Cardiac septum (tissue), 1 donor: ENCODE data around the gene TNS1. TPM values are rescaled to one million over a fixed set of nuclear protein-coding genes. Genes with fewer than 3 reads are reported as not detected.
A peak's percentile ranks its signal among the peaks of the same experiment; 100 is the strongest.

Source experiments
- DNase-seq: peaks from one replicate; pipeline ENCODE4 v3.0.0-alpha.2; 2020; ENCODE audit warnings: low spot score
- intact Hi-C: fragments of 100-400 bp; cut with DNase I; formaldehyde crosslinking; loops from one replicate; pipeline ENCODE4 v1.14.0; 2022
- total RNA-seq: library from RNA; stranded (reverse); fragmentation: NEBNext Ultra II Directional; extraction: Animal tissue kit (Norgen Biotek cat#: 25700); gene quantifications from one replicate; pipeline ENCODE4 v1.2.1, GENCODE V29; 2021
- donor health status: DM: no; HTN: no; CAD: no.

TNS1 gene
- total RNA-seq, 1 donor from 2014 or later: 870 TPM

DNA sequence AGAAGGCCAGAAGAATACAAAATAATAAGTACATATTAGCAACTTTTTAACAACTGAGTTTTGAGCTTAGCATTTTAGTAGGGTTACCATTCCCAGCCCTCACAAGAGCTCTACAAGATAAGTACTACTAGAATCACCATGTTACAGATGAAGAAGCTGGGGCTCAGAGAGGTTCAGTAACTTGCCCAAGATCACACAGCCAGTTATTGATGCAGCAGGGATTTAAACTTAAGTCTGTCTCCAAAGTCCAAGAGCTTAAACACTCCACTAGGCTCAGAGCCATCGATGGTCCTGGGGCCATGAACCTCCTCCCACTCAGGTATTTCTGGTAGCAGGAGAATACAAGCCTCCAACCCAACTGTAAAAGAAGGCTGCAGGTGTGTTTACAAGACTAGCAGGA lies 30.8 kb downstream of the TNS1 start:
- DNase-seq: no peak
- intact Hi-C loops: no loop called here

GRCh38 chr2:217971166-217971565 lies 31.6 kb downstream of the TNS1 start:
- intact Hi-C loops: no loop called here
- no peak for DNase-seq

DNA sequence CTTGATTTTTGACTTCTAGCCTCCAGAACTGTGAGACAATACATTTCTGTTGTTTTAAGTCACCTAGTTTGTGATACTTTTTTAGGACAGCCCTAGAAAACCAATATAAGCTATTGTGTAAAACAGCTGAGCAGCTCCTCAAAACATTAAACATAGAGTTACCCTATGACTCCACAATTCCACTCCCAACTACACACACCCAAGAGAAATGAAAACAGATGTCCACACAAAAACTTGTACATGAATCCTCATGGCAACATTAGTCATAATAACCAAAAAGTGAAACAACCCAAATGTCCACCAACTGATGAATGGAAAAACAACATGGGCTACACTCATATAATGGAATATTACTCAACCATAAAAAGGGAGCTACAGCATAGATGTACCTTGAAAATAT lies 32.6 kb downstream of the TNS1 start:
- intact Hi-C loops: no loop called here
- DNase-seq: no peak

DNA sequence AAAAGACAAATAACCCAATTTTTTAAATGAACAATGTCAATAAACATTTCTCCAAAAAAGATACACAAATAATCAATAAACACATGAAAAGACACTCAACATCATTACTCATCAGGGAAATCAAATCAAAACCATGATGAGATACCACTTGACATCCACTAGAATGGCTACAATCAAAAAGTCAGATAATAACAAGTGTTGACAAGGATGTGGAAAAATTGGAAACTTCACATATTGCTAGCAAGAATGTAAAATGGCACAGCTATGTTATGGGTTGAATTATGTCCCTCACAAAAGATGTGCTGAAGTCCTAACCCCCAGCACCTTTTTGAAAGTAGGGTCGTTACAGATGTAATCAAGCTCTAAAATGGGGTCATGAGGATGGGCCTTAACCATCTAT lies 33.2 kb downstream of the TNS1 start:
- intact Hi-C loops: no loop called here
- DNase-seq: no peak

GRCh38 chr2:217968023-217968422 lies 34.8 kb downstream of the TNS1 start:
- intact Hi-C loops: no loop called here
- DNase-seq: no peak

GRCh38 chr2:217966423-217967070 lies 36.2 kb downstream of the TNS1 start:
- intact Hi-C loops: loop anchor here (1.0 kb wide), 1 partner anchor 16 kb away; no protein-coding TSS in a partner anchor
- peak; percentile 10 for DNase-seq

DNA sequence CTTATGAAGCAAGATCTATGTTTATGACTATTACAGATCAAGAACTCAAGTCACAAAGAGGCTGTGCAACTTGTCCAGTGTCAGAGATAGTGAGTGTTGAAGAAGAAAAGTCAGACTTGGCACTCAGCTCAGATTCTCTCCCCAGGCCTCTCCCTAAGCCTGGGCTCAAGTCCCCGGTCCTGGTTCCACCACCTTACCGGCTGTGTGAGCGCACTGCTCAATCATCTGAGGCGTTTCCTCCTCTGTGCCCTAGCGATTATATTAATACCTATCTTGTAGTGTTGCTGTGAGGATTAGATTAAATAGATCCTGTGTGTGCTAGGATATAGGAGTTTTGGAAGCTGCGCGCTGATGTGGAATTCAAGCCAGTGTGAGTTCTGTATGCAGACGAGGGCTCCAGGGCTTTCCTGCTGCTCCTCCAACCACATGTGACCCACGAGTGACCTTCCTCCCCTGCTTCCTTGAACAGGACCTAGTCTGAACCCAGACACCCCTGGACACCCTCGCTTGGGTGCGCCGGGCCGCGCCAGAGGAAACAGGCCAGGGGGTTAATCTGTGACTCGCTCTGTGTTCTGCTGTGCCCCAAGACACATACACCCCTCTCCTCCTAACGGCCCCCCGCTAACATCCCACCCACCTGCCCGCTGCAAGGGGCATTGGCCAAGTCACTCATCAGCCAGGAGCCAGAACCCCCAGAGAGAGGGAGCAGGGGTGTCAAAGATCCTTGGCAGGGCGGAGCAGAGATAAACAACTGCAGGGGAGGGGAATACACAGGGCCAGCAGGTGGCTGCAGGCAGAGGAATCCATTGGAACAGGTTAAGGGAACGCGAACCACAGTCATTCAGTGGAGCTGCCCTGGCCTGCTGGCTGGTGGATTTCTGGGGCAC lies 38.3 kb downstream of the TNS1 start:
- intact Hi-C loops: no loop called here
- DNase-seq: peak; percentile 72

- intact Hi-C loops: no loop called here
- DNase-seq: peak; percentile 73
Observed at GRCh38 chr2:217960351-217960750, 42.4 kb downstream of the TNS1 start.

DNA sequence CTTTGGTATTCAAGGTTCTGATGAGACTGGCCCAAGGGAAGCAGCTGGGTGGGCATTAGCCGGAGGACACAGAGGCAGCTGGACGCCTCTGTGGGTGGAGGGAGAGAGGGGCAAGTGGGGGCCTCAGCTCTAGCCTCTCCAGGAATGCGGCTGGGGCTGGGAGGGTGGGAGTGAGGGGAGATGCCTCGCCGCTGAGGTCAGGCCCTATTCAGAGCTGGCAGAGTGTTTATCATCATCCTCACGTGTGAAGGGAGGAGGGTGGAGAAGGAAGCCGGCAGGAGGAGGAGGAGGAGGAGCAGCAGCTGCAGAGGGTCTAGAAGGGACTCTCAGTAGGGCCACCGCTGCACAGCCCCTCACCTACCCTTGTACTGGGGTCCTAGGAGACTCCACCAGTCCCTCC lies 43.1 kb downstream of the TNS1 start:
- DNase-seq: peak; percentile 82
- intact Hi-C loops: no loop called here

GRCh38 chr2:217958884-217959225 lies 43.9 kb downstream of the TNS1 start:
- DNase-seq: peak; percentile 53
- intact Hi-C loops: no loop called here

- peak; percentile 73 for DNase-seq
- intact Hi-C loops: no loop called here
Observed at GRCh38 chr2:217958206-217958883, 44.5 kb downstream of the TNS1 start.

- DNase-seq: peak; percentile 85
- intact Hi-C loops: no loop called here
Observed at GRCh38 chr2:217956586-217957457, 46.0 kb downstream of the TNS1 start.

GRCh38 chr2:217955881-217956493 lies 46.8 kb downstream of the TNS1 start:
- intact Hi-C loops: no loop called here
- no peak for DNase-seq

DNA sequence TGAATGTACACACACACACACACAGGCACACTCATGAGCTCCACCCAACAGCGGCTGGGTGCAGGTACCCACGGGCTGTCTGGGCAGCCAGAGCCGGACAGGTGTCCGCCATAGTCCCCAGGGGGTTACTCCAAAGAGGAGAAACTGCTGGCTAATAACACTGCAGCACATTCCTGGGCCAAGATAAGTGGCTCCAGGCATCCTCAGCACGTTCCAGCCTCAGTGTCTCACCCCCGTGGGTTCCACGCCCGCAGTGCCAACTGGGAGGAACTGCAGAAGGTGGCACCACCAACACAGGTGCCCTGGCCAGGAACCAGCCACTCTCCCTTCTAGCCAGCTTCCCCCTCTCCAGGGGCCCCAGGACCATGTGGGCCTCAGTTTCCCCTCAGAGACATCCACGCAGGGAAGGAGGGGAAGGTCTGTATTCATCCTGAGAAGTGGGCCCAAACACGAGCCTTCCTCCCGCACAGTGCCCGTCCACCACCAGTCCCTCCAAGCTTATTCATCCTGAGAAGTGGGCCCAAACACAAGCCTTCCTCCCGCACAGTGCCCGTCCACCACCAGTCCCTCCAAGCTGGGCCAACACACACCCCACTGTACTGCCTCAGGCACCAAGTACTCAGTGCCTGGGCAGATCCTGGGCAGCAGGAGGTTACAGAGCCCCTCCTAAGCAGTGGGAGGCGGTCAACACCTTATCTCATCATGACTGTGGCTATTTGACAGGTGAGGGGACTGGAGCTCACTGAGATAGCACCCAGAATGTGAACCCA lies 47.6 kb downstream of the TNS1 start:
- peak; percentile 74 for DNase-seq
- intact Hi-C loops: no loop called here

DNA sequence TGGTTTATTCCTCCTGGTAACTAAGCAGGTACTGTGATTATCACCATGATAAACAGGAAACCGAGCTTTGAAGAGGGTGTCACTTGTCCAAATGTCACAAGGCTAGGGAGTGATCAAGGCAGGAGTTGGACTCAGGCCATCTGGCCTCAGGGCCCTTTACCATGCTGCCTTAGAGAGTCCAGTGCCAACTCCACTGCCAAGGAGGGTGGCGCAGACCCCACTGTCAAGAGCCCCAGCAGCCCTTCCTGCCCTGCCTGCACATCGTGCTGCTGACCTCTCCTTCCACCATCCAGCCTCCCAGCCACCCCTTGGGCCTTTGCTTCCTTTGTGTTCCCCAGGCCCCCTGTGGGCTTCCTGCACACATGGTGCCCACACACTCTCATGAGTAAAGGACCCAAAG lies 48.3 kb downstream of the TNS1 start:
- peak; percentile 81 for DNase-seq
- intact Hi-C loops: no loop called here

- peak; percentile 75 for DNase-seq
- intact Hi-C loops: no loop called here
Observed at GRCh38 chr2:217954051-217954450, 48.7 kb downstream of the TNS1 start.

DNA sequence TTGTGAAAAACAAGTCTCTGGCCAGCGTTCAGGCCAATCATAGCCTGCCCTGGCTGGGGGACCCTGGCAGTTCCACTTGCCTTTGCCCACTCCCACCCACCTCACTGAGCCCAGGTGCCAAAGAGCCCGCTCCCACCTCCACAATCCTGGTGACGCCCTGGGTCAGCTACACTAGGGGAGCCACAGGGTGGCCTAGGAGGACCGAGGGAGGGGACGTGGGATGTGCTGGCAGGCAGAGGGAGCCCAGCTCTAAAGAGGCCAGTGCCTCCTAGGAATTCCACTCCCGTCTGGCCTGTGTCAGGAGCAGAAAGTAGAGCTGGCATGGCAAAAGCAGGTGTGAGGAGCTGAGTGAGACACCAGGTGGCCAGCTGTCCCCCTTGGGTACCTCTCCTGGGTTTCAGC lies 49.3 kb downstream of the TNS1 start:
- peak; percentile 76 for DNase-seq
- intact Hi-C loops: no loop called here

- intact Hi-C loops: no loop called here
- DNase-seq: peak; percentile 75
Observed at GRCh38 chr2:217953011-217953481, 49.7 kb downstream of the TNS1 start.
